AG09309 (cell line): ENCODE data around the gene TIPARP.
"Not testable (repeated sequence)": the region's sequence is repeated elsewhere in the genome, so short reads cannot be mapped to it uniquely, and the experiment has no call there.

Experiments used
- DNase-seq: peaks from one replicate; pipeline ENCODE4 v3.0.0-alpha.2; 2010; ENCODE audit warnings: low read depth
- H3K4me3 ChIP-seq: 2 replicates; pipeline ENCODE4 v1.5.1; 2011; ENCODE audit warnings: mild to moderate bottlenecking, low read depth, low read length, moderate library complexity; ENCODE audit not compliant: control insufficient read depth
- CTCF ChIP-seq: IDR thresholded peaks from 2 replicates; pipeline ENCODE4 v1.5.1; 2011; ENCODE audit warnings: mild to moderate bottlenecking, low read depth, low read length, inconsistent platforms; ENCODE audit not compliant: insufficient read depth, control insufficient read depth; ENCODE audit errors: missing control alignments

The TIPARP gene

GRCh38 chr3:156705761-156706616 lies 31.6 kb downstream of the TIPARP start:
- no peak for TF ChIP-seq CTCF
- DNase-seq, result no peak

GRCh38 chr3:156707588-156707987 lies 33.2 kb downstream of the TIPARP start:
- DNase-seq, result no peak
- no peak overlapping the region for H3K4me3 ChIP-seq
- no peak for TF ChIP-seq CTCF

More at GRCh38 chr3:156705761-156706616, 31.6 kb downstream of the TIPARP start:
- H3K4me3 ChIP-seq, result no peak overlapping the region

GRCh38 chr3:156710429-156710828 lies 36.0 kb downstream of the TIPARP start:
- no peak for DNase-seq
- no peak overlapping the region for H3K4me3 ChIP-seq
- TF ChIP-seq CTCF, result no peak

GRCh38 chr3:156711113-156711512 lies 36.7 kb downstream of the TIPARP start:
- DNase-seq, result no peak
- H3K4me3 ChIP-seq, result no peak overlapping the region
- TF ChIP-seq CTCF, result no peak

GRCh38 chr3:156711944-156712343 lies 37.6 kb downstream of the TIPARP start:
- DNase-seq, H3K4me3 ChIP-seq: not testable (repeated sequence)

GRCh38 chr3:156716105-156716862 lies 41.9 kb downstream of the TIPARP start:
- no peak for TF ChIP-seq CTCF
- no peak overlapping the region for H3K4me3 ChIP-seq
- DNase-seq, result no peak
